Frontal cortex (tissue), 4 donors: Measurements from ENCODE around the gene CHPF2. TPM values are rescaled to one million over a fixed set of nuclear protein-coding genes. Genes with fewer than 3 reads are reported as not detected.

Experiments
- DNase-seq, 2 donors: peaks; one replicate each; pipeline ENCODE4 v3.0.0; 2012; ENCODE audit warnings: low spot score in 2 of 2
- FAIRE-seq: peaks from 2 replicates; lab custom pipeline; 2012; peaks lifted over from hg19 to GRCh38; lab: Jason Lieb, UNC
- total RNA-seq: library from RNA; depleted of rRNA; stranded (reverse); fragments of >200 nt; gene quantifications from one replicate; pipeline ENCODE4 v1.2.3, GENCODE V29; 2014
- donor health status: control.
- donor health status: control.
- donor health status: control.

CHPF2 gene
- total RNA-seq, 1 donor from 2014 or later = 18.3 TPM

DNA sequence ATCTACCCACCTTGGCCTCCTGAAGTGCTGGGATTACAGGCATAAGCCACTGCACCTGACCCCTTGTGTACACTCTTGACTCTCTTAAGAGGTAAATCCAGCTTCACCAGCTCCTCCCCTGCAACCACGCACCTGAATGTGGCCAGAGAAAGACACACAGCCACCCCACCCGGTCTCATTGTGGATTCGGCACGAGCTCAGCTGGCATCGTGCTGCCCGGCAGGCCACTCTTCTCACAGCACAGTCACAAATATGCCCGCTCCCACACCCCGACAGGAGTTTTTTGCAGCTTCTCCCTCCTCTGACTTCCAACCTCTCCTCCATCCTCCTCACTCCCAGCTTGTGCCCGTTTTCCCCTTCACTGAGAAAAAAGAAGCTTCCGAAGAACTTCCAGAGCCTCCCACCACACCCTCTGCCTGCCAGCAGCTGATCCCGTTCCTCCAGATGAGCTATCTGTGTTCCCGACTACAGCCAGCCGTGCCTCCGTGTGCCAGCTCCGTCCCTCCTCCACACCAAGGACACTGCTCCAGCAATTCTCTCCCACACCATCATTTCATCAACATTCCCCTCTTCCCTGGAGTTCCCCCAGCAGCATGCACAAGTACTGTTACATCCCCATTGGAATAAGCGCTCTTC, 24.2 kb downstream of the CHPF2 start:
- no peak for DNase-seq

DNA sequence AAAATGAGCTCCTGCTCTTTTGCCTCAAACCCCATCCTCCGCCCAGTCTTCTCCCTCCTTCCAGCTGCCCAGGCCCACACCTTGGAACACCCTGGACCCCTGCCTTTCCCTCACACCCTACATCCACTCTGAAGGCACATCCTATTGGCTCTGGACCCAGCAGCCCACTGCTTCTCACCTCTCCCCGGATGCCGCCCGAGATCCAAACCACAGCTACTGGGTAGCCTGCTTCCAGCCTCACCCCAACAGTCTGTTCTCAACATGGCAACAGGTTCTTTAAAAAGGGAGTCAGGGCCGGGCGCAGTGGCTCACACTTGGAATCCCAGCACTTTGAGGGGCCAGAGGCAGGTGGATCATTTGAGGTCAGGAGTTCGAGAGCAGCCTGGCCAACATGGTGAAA, 25.7 kb downstream of the CHPF2 start:
- FAIRE-seq (no peak), DNase-seq (no peak)

More for the DNA sequence above, 24.2 kb downstream of the CHPF2 start:
- no peak for FAIRE-seq

DNA sequence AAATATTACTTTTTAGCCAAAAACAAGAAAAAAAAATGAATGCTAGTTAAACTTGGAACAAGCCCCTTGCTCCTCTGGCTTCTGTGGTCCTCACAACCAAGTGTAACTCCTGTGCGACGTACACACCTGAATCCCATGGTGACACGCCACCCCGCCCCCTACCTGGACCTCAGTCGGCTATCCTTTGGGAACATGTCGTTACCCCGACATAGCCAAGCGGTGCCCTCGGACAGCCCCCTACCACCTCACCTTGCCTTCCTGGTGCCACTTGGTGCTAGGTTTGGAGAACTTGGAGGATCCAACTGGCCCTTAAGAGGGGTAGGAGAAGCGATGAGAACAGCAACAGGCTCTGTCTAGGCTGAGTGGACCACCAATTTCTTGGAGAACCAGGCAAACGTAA, 28.2 kb downstream of the CHPF2 start:
- FAIRE-seq (no peak), DNase-seq (no peak)

DNA sequence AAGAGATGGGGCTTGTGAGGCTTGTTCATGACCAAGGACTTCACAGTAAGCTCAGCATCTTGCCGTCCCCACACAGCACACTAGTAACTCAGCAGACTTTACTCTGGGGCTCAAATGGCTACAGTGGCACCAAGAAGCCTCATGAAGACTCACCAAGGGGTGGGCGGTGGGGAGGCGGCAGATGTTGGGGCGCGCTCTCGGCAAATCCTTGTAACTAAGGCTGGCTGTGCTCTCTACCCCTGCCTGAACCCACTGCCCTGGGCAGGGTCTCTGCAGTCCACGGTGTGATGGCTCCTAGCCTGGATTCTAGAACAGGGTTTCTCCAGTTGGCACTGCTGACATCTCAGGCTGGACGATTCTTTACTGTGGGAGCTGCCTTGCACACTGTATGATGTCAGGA, 28.6 kb downstream of the CHPF2 start:
- no peak for FAIRE-seq
- no peak for DNase-seq

DNA sequence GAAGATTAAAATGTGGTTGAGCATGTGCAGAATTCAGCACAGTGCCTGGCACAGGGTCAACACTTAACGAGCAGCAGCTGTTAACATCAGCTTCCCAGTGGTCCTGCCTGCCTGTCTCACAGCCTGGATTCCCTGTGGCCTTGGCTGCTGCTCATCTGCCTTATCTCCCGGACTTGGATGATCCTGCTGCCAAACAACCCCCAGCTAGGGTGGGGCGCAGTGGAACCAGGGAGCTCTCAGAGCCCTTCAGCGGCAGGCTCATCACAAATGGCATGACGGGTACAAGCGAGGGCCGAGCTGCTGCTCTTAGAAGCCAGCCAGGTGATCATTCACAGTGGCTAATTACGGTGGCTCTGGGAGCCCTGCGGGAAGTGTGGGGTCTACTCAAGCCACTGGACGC, 29.2 kb downstream of the CHPF2 start:
- FAIRE-seq = no peak
- no peak for DNase-seq

DNA sequence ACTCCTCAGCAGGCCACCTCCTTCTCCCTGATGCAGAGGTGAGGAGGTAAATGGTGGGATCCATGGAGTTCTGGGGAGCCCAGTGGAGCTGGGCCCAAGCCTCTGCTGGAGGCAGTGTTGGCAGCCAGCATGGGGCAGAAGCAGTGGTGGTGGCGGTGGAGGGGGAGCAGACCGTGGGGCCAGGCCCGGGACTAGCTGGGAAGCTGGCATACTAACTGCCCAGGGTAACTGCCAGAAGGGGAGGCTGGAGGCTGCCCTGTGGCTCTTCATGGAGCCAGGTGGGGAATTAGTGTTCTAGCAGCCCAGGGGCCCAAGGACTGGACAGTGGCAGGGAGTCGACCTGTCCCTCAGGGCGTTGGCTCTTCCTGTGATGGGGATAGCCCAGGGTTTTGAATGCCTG, 32.3 kb downstream of the CHPF2 start:
- FAIRE-seq (no peak), DNase-seq (no peak)

DNA sequence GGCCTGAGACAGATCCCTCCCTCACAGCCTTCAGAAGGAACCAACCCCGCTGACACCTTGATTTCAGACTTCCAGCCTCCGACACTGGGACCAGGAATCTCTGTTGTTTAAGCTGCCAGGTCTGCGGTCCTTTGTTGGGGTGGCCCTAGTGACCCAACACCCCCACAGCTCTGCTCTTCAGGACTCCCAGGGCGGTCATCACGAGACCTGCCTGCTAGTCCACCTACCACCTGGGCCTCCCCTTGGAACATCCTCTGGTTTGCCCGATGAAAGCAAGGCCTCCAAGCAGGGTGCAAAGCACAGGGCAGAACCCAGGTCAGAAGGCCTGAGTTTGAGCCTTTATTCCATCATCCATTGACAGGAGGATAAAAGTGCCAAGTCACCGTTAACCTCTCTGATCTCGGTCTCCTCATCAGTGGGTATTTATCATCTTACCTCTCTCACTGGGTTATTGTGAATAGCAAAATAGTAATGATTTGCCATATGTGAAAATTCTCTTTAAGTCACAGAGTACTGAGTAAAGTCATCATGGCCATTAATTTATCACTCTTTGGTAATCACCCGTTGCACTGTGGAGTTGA, 33.2 kb downstream of the CHPF2 start:
- DNase-seq = no peak

DNA sequence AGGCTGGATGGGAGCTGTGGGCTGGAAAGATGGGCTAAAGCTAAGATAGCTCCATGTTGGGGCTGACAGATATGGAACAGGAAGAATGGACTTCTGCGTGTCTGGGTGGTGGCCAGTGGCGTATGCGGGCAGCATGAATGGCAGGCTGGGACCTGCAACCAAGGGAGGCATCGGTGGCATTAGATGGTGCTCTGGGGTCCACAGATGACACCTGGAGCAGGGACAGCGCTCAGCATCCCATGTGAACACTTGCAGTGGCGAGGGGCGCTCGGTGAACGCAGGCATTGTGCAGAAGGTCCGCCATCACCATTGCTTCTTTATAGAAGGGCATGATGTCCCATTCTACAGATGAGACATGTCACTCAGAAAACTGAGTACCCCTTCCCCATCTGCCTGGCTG, 37.2 kb downstream of the CHPF2 start:
- DNase-seq = no peak
- no peak for FAIRE-seq

More for the DNA sequence above, 33.2 kb downstream of the CHPF2 start:
- no peak for FAIRE-seq

DNA sequence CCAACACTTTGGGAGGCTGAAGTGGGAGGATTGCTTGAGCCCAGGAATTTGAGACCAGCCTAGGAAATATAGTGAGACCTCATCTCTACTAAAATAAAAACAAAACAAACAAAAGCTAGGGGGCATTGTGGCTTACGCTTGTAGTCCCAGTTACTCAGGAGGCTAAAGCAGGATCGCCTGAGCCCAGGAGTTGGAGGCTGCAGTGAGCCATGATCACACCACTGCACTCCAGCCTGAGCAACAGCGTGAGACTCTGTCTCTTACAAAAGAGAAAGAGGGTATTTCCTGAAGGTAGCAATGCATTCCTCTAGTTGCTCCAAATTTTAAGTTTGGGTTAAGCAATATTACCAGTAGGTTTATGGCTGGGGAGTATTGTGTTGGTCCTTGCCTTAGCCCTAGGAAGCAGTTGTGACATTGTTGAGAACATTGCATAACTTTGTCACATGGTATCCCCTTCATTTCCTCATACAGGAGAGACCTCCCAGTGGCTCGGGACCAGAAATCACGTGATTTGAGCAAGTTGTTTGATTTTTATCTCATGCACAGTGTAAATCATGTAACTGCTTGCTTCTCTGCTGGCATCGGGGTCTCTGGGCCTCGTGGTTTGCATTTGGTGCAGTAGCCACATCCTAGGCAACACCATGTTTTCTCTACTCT, 39.5 kb downstream of the CHPF2 start:
- no peak for FAIRE-seq
- DNase-seq = peak in 1 of 2 donors; percentile 44

DNA sequence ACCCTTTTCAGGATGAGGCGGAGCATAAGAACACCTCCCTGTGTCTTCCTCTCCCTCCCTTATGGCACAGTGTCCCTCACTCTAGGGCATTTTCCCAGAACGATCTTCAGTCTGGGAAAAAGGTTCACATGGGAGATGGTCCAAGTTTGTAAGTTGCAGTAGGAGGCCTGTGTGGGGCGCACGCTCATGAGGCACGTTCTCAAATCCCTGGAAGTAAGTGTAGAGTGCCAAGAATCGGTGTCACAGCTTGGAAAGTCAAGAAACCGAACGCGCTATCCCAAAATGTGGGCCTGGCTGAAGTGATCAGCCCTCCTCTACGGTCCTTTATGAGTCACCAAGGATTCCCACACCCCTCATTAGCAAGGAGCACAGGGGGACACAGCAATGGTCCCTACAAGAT, 40.1 kb downstream of the CHPF2 start:
- no peak for DNase-seq
- FAIRE-seq = no peak

DNA sequence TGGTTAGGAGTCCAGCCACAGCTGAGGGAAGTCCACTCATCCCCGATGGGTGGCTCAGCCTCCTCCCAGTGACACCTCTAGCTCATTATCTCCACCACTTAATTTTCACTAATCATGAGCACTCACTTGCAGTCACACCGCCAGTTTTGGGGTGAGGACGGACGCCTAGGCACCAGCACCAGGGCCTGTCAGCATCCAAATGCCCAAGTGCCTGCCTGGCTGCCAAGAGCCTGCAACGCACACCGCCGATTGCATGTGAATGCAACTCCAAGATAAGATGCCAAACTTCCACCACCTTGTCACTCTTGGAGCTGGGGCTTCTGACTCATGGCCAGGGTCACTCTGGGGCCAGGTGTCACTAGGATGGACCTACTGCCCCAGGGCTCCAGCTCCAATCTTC, 40.6 kb downstream of the CHPF2 start:
- FAIRE-seq (no peak), DNase-seq (no peak)

DNA sequence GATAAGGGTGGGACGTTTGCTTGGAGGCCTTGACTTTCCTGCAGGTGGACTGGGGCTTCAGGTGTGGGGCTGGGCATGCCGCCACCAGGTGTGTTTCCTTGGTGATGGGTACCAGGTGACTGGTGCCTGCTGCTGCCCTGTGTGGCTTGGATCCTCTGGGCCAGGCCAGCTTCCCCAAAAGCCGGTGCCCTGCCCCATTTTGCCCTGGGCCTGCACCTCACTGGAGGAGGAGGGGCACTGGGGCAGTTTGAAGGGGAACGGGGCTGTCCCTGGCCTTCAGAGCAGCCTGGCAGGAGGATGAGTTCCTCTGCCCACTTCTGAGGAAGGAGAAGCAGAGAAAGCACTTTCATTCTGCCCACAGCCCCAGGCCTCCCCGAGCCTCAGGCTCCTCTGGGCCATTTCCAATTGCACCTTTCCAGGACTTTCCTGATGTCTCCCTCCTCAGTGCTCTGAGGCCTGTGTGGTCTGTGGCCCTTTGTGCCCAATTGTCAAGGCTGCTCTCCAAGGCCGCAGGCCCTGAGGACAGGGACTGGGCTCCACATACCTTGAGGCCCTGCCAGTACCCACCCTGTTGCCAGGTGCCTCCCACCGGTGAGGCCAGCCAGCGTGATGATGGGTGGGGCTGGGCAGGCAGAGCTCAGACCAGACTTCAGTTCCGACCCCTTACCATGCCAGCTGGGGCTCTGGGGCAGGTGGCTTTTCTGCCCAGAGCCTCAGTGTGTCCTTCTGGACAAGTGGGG, 41.5 kb downstream of the CHPF2 start:
- FAIRE-seq (no peak), DNase-seq (no peak)

DNA sequence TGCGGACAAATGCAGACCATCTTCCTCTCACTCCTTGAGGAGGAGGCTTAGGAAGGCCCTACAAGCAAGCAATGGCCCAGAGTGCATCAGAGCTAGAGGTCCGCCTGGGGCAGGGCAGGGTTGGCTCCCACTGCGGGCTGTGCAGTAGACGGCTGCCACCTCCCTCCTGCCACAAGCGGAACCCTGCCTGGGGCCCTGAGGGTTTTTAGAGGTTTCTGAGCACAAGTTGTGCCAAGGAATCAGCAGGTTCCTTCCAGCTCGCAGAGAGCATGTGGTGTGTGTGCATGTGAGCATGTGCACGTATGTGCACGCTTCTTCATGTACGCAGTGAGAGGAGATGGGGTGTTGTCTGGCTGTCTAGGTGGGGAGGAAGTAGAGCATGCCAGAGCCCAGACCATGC, 42.1 kb downstream of the CHPF2 start:
- DNase-seq (no peak), FAIRE-seq (no peak)

DNA sequence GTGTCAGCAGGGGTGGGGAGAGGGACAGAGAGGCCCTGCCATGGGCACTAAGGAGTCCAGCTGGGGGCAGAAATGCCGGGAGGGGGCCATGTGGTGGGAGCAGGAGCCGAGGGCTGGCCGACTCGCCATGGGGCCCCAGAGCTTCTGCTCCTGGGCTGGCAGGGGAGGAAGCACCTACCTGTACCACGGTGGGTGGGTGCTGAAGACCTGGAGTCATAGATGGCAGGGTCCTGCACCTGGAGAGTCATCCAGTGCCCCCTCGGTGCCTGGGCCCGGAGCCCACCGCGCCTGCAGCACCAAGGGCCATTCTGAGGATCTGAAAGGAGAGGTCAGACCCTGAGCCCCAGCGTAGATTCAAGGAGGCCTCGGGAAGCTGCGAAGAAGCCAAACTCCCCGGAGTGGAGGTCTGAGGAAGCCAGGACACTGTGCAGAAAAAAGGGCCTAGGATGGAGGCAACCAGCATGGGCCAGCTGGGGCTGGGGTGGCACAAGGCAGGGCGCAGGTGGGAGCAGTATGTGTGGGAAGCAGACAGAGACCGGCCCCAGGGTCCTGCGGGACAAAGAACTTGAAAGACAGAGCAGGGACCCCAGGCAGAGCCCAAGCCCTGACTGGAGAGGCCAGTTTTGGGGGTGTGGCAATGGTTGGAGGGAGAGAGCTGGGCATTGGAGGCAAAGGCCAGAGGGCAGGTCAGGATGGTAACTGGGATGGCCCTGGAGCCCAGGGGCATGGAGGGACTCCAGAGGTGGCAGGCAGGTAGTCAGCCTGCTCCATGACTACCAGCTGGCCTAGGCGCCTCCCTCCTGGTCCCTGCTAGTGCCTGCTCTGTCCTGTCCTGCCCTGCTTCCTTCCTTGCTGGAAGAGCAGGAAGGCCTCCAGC, 42.9 kb downstream of the CHPF2 start:
- FAIRE-seq = no peak
- no peak for DNase-seq

DNA sequence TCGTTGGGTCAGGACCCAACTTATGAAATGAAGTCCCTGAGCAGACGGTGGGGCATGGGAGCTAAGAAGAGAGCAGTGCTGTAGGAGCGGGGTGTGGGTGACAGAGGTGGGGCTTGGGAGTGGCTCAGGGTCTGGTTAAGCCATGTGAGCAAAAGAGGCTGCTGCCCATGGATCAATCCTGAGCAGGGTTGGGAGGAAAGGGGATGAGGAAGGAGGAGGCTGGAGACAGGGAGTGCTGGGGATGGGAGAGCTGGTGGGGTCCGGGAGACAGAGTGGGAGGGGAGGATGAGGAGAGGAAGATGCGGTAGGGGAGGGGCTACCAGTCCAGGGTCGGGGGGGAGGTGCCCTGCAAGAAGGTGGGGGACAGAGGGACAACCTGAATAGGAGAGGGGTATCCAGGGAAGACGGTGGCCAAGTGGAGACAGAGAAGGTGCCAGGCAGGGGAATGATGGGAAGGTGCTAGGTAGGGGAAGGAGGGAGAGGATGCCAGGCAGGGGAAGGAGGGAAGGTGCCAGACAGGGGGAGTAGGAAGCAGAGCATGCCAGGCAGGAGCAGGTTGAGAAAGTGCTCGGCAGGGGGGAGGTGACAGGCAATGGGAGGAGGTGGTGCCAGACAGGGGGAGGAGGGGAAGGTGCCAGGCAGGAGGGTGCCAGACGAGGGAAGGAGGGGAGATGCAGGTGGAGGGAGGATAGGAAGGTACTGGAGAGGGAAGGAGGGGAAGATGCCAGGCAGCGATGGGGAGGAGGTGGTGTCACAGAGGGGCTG, 43.7 kb downstream of the CHPF2 start:
- no peak for FAIRE-seq
- DNase-seq = peak in 1 of 2 donors; percentile 59

DNA sequence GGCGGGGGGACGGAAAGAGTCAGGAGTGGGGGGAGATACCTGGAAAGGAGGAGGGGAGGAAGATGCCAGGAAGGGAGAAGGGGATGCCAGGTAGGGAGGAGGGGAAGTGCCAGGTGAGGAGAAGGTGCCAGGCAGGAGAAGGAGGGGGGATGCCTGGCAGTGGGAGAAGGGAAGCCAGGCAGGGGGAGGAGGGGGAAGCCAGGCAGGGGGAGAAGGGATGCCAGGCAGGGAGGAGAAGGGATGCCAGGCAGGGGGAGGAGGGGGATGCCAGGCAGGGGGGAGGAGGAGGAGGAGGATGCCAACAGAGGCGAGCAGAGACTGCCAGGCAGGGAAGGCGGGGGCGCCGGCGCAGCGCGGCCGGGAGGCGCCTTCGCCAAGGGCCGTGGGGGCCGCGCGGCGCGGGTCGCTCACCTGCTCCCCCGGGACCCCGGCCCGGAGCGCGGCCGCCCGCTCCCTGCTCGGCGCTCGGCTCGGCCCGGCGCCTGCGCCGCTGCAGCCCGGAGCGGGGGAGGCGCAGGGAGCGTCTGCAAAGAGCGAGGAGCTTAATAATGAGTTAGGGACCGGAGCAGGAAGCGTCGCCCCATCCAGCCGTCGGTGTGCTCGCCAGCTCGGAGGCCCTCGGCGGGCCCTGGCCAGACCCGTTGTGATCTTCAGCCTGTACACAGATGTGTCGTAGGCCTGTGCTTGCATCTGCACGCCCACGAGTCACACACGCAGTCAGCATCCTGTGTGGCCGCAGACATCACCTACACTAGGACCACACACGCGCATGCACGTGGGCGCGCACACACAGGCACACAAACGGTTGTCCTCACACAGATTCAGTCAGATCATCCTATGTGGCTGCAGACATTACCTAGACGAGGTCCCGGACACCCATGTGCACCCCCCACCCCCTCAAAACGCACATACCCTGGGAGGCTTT, 44.6 kb downstream of the CHPF2 start:
- no peak for FAIRE-seq

DNA sequence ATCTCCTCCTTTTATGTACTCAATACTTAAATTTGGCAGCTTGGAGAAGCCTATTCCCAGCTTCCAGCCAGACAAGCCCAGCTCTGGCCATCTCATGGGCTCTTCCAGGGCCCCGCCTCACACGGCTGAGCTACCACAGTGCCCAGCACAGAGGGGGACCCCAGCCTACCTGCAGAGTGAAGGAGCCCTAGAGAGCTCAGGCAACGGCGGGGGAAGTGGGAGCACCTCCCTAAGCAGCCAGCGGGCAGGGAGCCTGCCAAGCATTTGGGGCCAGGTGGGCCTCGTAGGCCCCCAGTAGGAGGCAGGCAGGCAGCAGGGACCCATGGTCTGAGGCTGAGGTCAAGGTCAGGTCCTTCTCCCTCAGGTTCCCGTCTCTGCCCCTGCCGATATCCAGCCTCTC, 45.3 kb downstream of the CHPF2 start:
- no peak for FAIRE-seq

More for the DNA sequence above, 44.6 kb downstream of the CHPF2 start:
- DNase-seq = peak; percentile 75 to 79

DNA sequence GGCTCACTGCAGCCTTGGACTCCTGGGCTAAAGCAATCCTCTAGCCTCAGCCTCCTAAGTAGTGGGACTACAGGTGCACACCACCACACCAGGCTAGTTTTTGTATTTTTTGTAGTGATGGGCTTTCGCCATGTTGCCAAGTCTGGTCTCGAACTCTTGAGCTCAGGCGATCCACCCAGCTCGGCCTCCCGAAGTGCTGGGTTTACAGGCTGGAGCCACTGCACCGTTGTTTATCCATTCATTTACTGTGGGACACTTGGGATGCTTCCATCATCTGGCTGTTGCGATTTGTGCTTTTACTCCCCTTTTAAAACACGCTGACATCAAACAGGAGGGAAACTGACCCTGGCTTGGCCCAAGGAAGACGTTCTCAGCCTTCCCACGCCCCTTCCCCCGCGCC, 46.7 kb downstream of the CHPF2 start:
- FAIRE-seq (no peak), DNase-seq (no peak)

More for the DNA sequence above, 45.3 kb downstream of the CHPF2 start:
- no peak for DNase-seq
